Prostate gland (tissue), 2 donors: Measurements from ENCODE around the gene GP9.

Source experiments
- CTCF ChIP-seq, 4 experiments: fragments of 200-600 bp in 2 of 4; fragments of 450-650 bp in 2 of 4; sonication (generic) in 2 of 4; IDR thresholded peaks; 1 replicate in 3 of 4; 2 replicates in 1 of 4; pipeline ENCODE4 v1.5.1; 2016 to 2019; ENCODE audit warnings: antibody characterized with exemption in 4 of 4, mild to moderate bottlenecking in 2 of 4, moderate library complexity in 2 of 4
- POLR2A ChIP-seq: fragments of 450-650 bp; IDR thresholded peaks from one replicate; pipeline ENCODE4 v1.6.1; 2016; ENCODE audit warnings: antibody characterized with exemption, mild to moderate bottlenecking
- POLR2AphosphoS5 ChIP-seq: sonication (generic); formaldehyde crosslinking; IDR thresholded peaks from one replicate; pipeline ENCODE4 v1.6.1; 2017; ENCODE audit warnings: antibody characterized with exemption

- no peak for TF ChIP-seq POLR2A
- TF ChIP-seq CTCF (IDR thresholded peaks at IDR 0.05) = no peak
- no peak for TF ChIP-seq POLR2AphosphoS5
Measured at GRCh38 chr3:129033633-129034321, 26.8 kb upstream of the GP9 start.
